ENCODE results near the gene ADD1. TPM values are rescaled to one million over a fixed set of nuclear protein-coding genes. Genes with fewer than 3 reads are reported as not detected.

The ADD1 gene
- total and polyA plus RNA-seq, 8 donors = 262 to 331 (median 304) TPM

- peaks cover 0 to 53% of the 10 kb centered on the region in 2 donors for H3K36me3 ChIP-seq
- H3K27me3 ChIP-seq = no peaks in the 10 kb centered on the region
- no peaks in the 10 kb centered on the region for H3K9me3 ChIP-seq
- intact Hi-C loops (cut with DNase I) = loop anchor here in 1 of 2 donors (10.0 kb wide), 1 partner anchor 169 kb away; no protein-coding TSS in a partner anchor
- peak overlapping the region; percentile 70 to 97 for H3K4me3 ChIP-seq
- peaks cover 33 to 76% of the 10 kb centered on the region in 2 donors for H3K4me1 ChIP-seq
- TF ChIP-seq CTCF (IDR thresholded peaks at IDR 0.05) = no peak
- no peak for ATAC-seq
- DNase-seq = peak in 2 of 4 donors; percentile 62 to 91
- peak overlapping the region; percentile 88 to 90 for H3K27ac ChIP-seq
Measured at GRCh38 chr4:2934077-2934812, 90.6 kb downstream of the ADD1 start.

GRCh38 chr4:2934813-2935761 lies 91.4 kb downstream of the ADD1 start:
- Histone ChIP-seq H3K36me3 (peaks cover 0 to 53% of the 10 kb centered on the region in 2 donors), H3K9me3 (no peaks in the 10 kb centered on the region), H3K27me3 (no peaks in the 10 kb centered on the region), H3K4me3 (peak overlapping the region; percentile 70 to 97), H3K4me1 (peaks cover 30 to 70% of the 10 kb centered on the region in 2 donors), H3K27ac (peak overlapping the region; percentile 88 to 90)
- no peak for TF ChIP-seq CTCF (IDR thresholded peaks at IDR 0.05)
- DNase-seq (peak; percentile 91 to 98 (median 96)), ATAC-seq (peak; percentile 60)
- intact Hi-C loops (cut with DNase I) = loop anchor here in 1 of 2 donors (10.0 kb wide), 1 partner anchor 170 kb away; no protein-coding TSS in a partner anchor

- TF ChIP-seq CTCF (IDR thresholded peaks at IDR 0.05) = no peak
- Histone ChIP-seq H3K27me3 (no peaks in the 10 kb centered on the region), H3K9me3 (no peaks in the 10 kb centered on the region), H3K27ac (peak overlapping the region in 1 of 2 donors; percentile 90), H3K4me3 (peak overlapping the region; percentile 70 to 97), H3K4me1 (peaks cover 28 to 61% of the 10 kb centered on the region in 2 donors), H3K36me3 (peaks cover 0 to 53% of the 10 kb centered on the region in 2 donors)
- peak in 1 of 4 donors; percentile 31 for DNase-seq
- intact Hi-C loops (cut with DNase I) = loop anchor here in 1 of 2 donors (10.0 kb wide), 1 partner anchor 171 kb away; no protein-coding TSS in a partner anchor
- no peak for ATAC-seq
Measured at GRCh38 chr4:2935762-2936743, 92.4 kb downstream of the ADD1 start.

- intact Hi-C loops (cut with DNase I) = loop anchor here in 1 of 2 donors (10.0 kb wide), 1 partner anchor 172 kb away; no protein-coding TSS in a partner anchor
- no peak overlapping the region for H3K4me3 ChIP-seq
- H3K27me3 ChIP-seq = no peaks in the 10 kb centered on the region
- peaks cover 0 to 53% of the 10 kb centered on the region in 2 donors for H3K36me3 ChIP-seq
- no peaks in the 10 kb centered on the region for H3K9me3 ChIP-seq
- peak in 1 of 4 donors; percentile 29 for DNase-seq
- no peak for ATAC-seq
- peaks cover 21 to 54% of the 10 kb centered on the region in 2 donors for H3K4me1 ChIP-seq
- H3K27ac ChIP-seq = peak overlapping the region in 1 of 2 donors; percentile 8
- no peak for TF ChIP-seq CTCF (IDR thresholded peaks at IDR 0.05)
Measured at GRCh38 chr4:2936773-2937145, 93.1 kb downstream of the ADD1 start.
